HL-60 (cell line): ENCODE results near the gene CST4.

ENCODE experiments used
- DNase-seq, 2 experiments: peaks; one replicate each; pipeline ENCODE4 v3.0.0-alpha.2; 2010 to 2020; ENCODE audit warnings: low read depth in 1 of 2, low spot score in 1 of 2
- H3K27ac ChIP-seq: fragments of 250-450 bp; sonication (Bioruptor Pico); replicated peaks from 2 replicates; pipeline ENCODE4 v1.5.1; 2020; ENCODE audit warnings: mild to moderate bottlenecking, moderate library complexity
- H3K27me3 ChIP-seq: fragments of 250-450 bp; sonication (Bioruptor Pico); 2 replicates; pipeline ENCODE4 v1.5.1; 2021; ENCODE audit warnings: mild to moderate bottlenecking, moderate library complexity; ENCODE audit not compliant: insufficient read depth, poor library complexity, severe bottlenecking
- H3K4me3 ChIP-seq: replicated peaks from 2 replicates; pipeline ENCODE4 v1.5.1; 2011; ENCODE audit warnings: mild to moderate bottlenecking, control low read depth, low read length; ENCODE audit not compliant: insufficient read depth
- GABPA ChIP-seq: IDR thresholded peaks from 2 replicates; pipeline ENCODE4 v1.6.1; 2012; ENCODE audit warnings: low read depth
- POLR2AphosphoS5 ChIP-seq: IDR thresholded peaks from 2 replicates; pipeline ENCODE4 v1.6.1; 2012; ENCODE audit warnings: low read depth
- REST ChIP-seq: IDR thresholded peaks from 2 replicates; pipeline ENCODE4 v1.6.1; 2012; ENCODE audit warnings: low read depth; ENCODE audit not compliant: insufficient replicate concordance
- SPI1 ChIP-seq: IDR thresholded peaks from 2 replicates; pipeline ENCODE4 v1.6.1; 2012; ENCODE audit warnings: low read depth, mild to moderate bottlenecking, borderline replicate concordance
- TF ChIP-seq, protein P1 (sequence below): IDR thresholded peaks from one replicate; pipeline ENCODE4 v1.5.1; 2011; ENCODE audit warnings: low read length, control low read depth, inconsistent platforms; ENCODE audit not compliant: insufficient read depth

Gene CST4

GRCh38 chr20:23654000-23654399 is 34.8 kb downstream of the CST4 start:
- no peak for DNase-seq
- TF ChIP-seq GABPA (no peak), REST (no peak), POLR2AphosphoS5 (no peak), SPI1 (no peak)
- TF ChIP-seq, protein P1, sequence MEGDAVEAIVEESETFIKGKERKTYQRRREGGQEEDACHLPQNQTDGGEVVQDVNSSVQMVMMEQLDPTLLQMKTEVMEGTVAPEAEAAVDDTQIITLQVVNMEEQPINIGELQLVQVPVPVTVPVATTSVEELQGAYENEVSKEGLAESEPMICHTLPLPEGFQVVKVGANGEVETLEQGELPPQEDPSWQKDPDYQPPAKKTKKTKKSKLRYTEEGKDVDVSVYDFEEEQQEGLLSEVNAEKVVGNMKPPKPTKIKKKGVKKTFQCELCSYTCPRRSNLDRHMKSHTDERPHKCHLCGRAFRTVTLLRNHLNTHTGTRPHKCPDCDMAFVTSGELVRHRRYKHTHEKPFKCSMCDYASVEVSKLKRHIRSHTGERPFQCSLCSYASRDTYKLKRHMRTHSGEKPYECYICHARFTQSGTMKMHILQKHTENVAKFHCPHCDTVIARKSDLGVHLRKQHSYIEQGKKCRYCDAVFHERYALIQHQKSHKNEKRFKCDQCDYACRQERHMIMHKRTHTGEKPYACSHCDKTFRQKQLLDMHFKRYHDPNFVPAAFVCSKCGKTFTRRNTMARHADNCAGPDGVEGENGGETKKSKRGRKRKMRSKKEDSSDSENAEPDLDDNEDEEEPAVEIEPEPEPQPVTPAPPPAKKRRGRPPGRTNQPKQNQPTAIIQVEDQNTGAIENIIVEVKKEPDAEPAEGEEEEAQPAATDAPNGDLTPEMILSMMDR = no peak
- no peaks in the 10 kb centered on the region for H3K27me3 ChIP-seq
- H3K4me3 ChIP-seq = no peak overlapping the region
- H3K27ac ChIP-seq = no peak overlapping the region

DNA sequence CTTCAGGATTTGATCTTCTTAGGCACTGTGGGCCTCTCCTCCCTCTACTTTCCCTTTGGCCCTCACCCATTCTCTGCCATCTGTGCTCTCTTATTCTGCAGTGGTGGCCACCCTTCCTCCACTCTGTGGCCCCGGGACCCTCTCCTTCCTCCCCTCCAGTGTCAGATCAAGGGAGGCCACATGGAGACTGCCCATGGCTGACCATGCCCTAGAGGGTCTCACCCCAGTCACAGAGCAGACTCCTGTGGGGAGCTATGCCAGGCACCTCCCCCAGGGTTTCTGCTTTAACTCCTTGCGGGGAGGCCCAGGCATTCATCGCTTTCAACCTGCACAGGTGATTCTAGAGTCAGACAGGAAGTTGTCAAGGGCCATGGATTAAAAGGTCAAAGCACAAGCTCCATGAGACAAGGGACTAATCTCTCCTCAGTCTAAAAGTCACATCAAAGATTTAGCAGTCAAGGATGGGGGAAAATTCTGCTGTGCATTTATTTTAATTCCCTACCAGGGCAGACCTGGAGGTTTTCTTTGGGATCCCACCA is 35.4 kb downstream of the CST4 start:
- Histone ChIP-seq H3K4me3 (no peak overlapping the region), H3K27me3 (no peaks in the 10 kb centered on the region), H3K27ac (no peak overlapping the region)
- no peak for DNase-seq
- no peak for TF ChIP-seq GABPA
- TF ChIP-seq SPI1 = no peak
- TF ChIP-seq, protein P1 = no peak
- no peak for TF ChIP-seq REST
- TF ChIP-seq POLR2AphosphoS5 = no peak

GRCh38 chr20:23652926-23653325 is 35.9 kb downstream of the CST4 start:
- H3K27ac ChIP-seq = no peak overlapping the region
- H3K27me3 ChIP-seq = no peaks in the 10 kb centered on the region
- TF ChIP-seq GABPA (no peak), REST (no peak), SPI1 (no peak), POLR2AphosphoS5 (no peak)
- TF ChIP-seq, protein P1 = no peak
- H3K4me3 ChIP-seq = no peak overlapping the region
- DNase-seq = no peak
